Measurements from ENCODE around the gene PPP1R14C. TPM values are rescaled to one million over a fixed set of nuclear protein-coding genes. Genes with fewer than 3 reads are reported as not detected.

PPP1R14C gene
- total and polyA plus RNA-seq, 2 experiments from 2014 or later = 2.1 to 5.2 TPM

- TF ChIP-seq EZH2 (IDR thresholded peaks at IDR 0.05; ENCODE audit: borderline replicate concordance) = no peak
- TF ChIP-seq, protein P1, sequence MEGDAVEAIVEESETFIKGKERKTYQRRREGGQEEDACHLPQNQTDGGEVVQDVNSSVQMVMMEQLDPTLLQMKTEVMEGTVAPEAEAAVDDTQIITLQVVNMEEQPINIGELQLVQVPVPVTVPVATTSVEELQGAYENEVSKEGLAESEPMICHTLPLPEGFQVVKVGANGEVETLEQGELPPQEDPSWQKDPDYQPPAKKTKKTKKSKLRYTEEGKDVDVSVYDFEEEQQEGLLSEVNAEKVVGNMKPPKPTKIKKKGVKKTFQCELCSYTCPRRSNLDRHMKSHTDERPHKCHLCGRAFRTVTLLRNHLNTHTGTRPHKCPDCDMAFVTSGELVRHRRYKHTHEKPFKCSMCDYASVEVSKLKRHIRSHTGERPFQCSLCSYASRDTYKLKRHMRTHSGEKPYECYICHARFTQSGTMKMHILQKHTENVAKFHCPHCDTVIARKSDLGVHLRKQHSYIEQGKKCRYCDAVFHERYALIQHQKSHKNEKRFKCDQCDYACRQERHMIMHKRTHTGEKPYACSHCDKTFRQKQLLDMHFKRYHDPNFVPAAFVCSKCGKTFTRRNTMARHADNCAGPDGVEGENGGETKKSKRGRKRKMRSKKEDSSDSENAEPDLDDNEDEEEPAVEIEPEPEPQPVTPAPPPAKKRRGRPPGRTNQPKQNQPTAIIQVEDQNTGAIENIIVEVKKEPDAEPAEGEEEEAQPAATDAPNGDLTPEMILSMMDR (IDR thresholded peaks at IDR 0.05; ENCODE audit: poor library complexity) = no peak
- Histone ChIP-seq H3K79me2 (no peaks in the 10 kb centered on the region), H3K4me1 (ENCODE audit: insufficient read depth) (no peaks in the 10 kb centered on the region), H3K27me3 (no peaks in the 10 kb centered on the region), H3K9me2 (replicated peaks; ENCODE audit: insufficient read depth) (no peaks in the 10 kb centered on the region), H3K4me2 (no peak overlapping the region), H4K20me1 (ENCODE audit: insufficient read depth, poor library complexity, severe bottlenecking) (no peaks in the 10 kb centered on the region), H3K4me3 (no peak overlapping the region), H3K27ac (no peak overlapping the region), H3K9me3 (ENCODE audit: low read depth) (no peaks in the 10 kb centered on the region), H2AFZ (no peak overlapping the region), H3K36me3 (replicated peaks; ENCODE audit: insufficient read depth, low read depth) (no peaks in the 10 kb centered on the region)
- DNase-seq (ENCODE audit: low spot score) = no peak
- 93% methylated on average over 13 of the region's 13 CpGs for WGBS (ENCODE audit: low lambda C conversion rate, missing lambda C conversion rate)
Observed at GRCh38 chr6:150230832-150231524, 88.1 kb downstream of the PPP1R14C start.

- no peak overlapping the region for H3K4me2 ChIP-seq
- H4K20me1 ChIP-seq (ENCODE audit: insufficient read depth, poor library complexity, severe bottlenecking) = no peaks in the 10 kb centered on the region
- H3K36me3 ChIP-seq (replicated peaks; ENCODE audit: insufficient read depth, low read depth) = no peaks in the 10 kb centered on the region
- no peaks in the 10 kb centered on the region for H3K79me2 ChIP-seq
- TF ChIP-seq, protein P1 (IDR thresholded peaks at IDR 0.05; ENCODE audit: poor library complexity) = no peak
- TF ChIP-seq EZH2 (IDR thresholded peaks at IDR 0.05; ENCODE audit: borderline replicate concordance) (no peak), EZH2phosphoT487 (IDR thresholded peaks at IDR 0.05; ENCODE audit: low read depth, severe bottlenecking, unreplicated experiment) (no peak)
- H3K4me1 ChIP-seq (ENCODE audit: insufficient read depth) = no peaks in the 10 kb centered on the region
- 98% methylated on average over 2 of the region's 2 CpGs for WGBS (ENCODE audit: low lambda C conversion rate, missing lambda C conversion rate)
- no peak for DNase-seq (ENCODE audit: low spot score)
- no peaks in the 10 kb centered on the region for H3K9me3 ChIP-seq (ENCODE audit: low read depth)
- H3K9me2 ChIP-seq (replicated peaks; ENCODE audit: insufficient read depth) = no peaks in the 10 kb centered on the region
- H2AFZ ChIP-seq = no peak overlapping the region
- H3K27ac ChIP-seq = no peak overlapping the region
- no peak overlapping the region for H3K4me3 ChIP-seq
- H3K27me3 ChIP-seq = no peaks in the 10 kb centered on the region
Observed at GRCh38 chr6:150231525-150231850, 88.6 kb downstream of the PPP1R14C start.

DNA sequence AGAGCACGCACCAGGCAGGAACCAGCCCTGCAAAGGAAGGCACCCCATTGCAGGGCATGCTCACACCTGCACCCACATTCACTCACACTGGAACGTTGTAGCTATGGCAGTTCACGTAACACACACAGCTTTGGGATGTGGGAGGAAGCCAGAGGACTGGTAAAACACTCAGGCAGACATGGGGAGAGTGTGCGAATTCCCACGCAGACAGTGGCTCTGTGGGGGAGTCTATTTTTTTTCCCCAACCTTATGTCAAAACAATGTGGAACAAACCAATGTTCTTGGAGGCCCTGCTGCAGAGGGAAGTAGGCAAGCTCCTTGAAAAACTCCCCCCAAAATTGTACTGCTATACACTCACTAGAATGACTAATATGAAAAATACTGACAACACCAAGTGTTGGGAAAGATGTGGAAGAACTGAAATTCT is 91.0 kb downstream of the PPP1R14C start:
- Histone ChIP-seq H3K27ac (no peak overlapping the region), H4K20me1 (ENCODE audit: insufficient read depth, poor library complexity, severe bottlenecking) (no peaks in the 10 kb centered on the region), H3K9me2 (replicated peaks; ENCODE audit: insufficient read depth) (no peaks in the 10 kb centered on the region), H3K36me3 (replicated peaks; ENCODE audit: insufficient read depth, low read depth) (no peaks in the 10 kb centered on the region), H3K4me2 (no peak overlapping the region), H3K79me2 (no peaks in the 10 kb centered on the region), H2AFZ (no peak overlapping the region), H3K4me3 (no peak overlapping the region), H3K9me3 (ENCODE audit: low read depth) (no peaks in the 10 kb centered on the region), H3K4me1 (ENCODE audit: insufficient read depth) (no peaks in the 10 kb centered on the region), H3K27me3 (no peaks in the 10 kb centered on the region)
- DNase-seq (ENCODE audit: low spot score) = no peak
- 88% methylated on average over 5 of the region's 5 CpGs for WGBS (ENCODE audit: low lambda C conversion rate, missing lambda C conversion rate)
- no peak for TF ChIP-seq EZH2phosphoT487 (IDR thresholded peaks at IDR 0.05; ENCODE audit: low read depth, severe bottlenecking, unreplicated experiment)
- no peak for TF ChIP-seq EZH2 (IDR thresholded peaks at IDR 0.05; ENCODE audit: borderline replicate concordance)
- TF ChIP-seq, protein P1 (IDR thresholded peaks at IDR 0.05; ENCODE audit: poor library complexity) = no peak
